Progenitor cell of endocrine pancreas (in vitro differentiated cells): ENCODE results near the gene C13orf46. TPM values are rescaled to one million over a fixed set of nuclear protein-coding genes. Genes with fewer than 3 reads are reported as not detected.

ENCODE experiments used
- DNase-seq: peaks from one replicate; pipeline ENCODE4 v3.0.0; 2021; ENCODE audit warnings: low spot score; ENCODE audit not compliant: unreplicated experiment
- H3K27ac Mint-ChIP-seq: 2 replicates; pipeline ENCODE4 v1.8.0; 2021; ENCODE audit warnings: mild to moderate bottlenecking, moderate library complexity, mixed read lengths
- H3K27me3 Mint-ChIP-seq: 2 replicates; pipeline ENCODE4 v1.8.0; 2021; ENCODE audit warnings: mixed read lengths
- H3K36me3 Mint-ChIP-seq: 2 replicates; pipeline ENCODE4 v1.8.0; 2022; ENCODE audit warnings: mixed read lengths; ENCODE audit not compliant: insufficient read depth
- H3K4me1 Mint-ChIP-seq: 2 replicates; pipeline ENCODE4 v1.8.0; 2021; ENCODE audit warnings: low read depth, mixed read lengths
- H3K4me3 Mint-ChIP-seq: 2 replicates; pipeline ENCODE4 v1.8.0; 2021; ENCODE audit warnings: low read depth, mild to moderate bottlenecking, moderate library complexity, mixed read lengths
- H3K9me3 Mint-ChIP-seq: 2 replicates; pipeline ENCODE4 v1.8.0; 2021; ENCODE audit warnings: low read depth, mixed read lengths
- CTCF ChIP-seq: fragments of 200-600 bp; sonication (generic); IDR thresholded peaks from one replicate; pipeline ENCODE4 v1.5.0; 2021; ENCODE audit warnings: antibody characterized with exemption, mild to moderate bottlenecking; ENCODE audit not compliant: unreplicated experiment
- total RNA-seq: library from RNA; stranded (reverse); gene quantifications from 2 replicates; pipeline ENCODE4 v1.2.1, GENCODE V29; 2021

The C13orf46 gene
- total RNA-seq, 1 donor from 2014 or later = 0.17 TPM

GRCh38 chr13:113933901-113934300 lies 40.0 kb downstream of the C13orf46 start:
- Mint-ChIP-seq H3K4me1 (peaks cover 7% of the 10 kb centered on the region), H3K36me3 (no peaks in the 10 kb centered on the region), H3K27ac (no peak overlapping the region), H3K4me3 (no peak overlapping the region), H3K9me3 (no peaks in the 10 kb centered on the region), H3K27me3 (peaks cover 18% of the 10 kb centered on the region)
- TF ChIP-seq CTCF = no peak
- DNase-seq = no peak

DNA sequence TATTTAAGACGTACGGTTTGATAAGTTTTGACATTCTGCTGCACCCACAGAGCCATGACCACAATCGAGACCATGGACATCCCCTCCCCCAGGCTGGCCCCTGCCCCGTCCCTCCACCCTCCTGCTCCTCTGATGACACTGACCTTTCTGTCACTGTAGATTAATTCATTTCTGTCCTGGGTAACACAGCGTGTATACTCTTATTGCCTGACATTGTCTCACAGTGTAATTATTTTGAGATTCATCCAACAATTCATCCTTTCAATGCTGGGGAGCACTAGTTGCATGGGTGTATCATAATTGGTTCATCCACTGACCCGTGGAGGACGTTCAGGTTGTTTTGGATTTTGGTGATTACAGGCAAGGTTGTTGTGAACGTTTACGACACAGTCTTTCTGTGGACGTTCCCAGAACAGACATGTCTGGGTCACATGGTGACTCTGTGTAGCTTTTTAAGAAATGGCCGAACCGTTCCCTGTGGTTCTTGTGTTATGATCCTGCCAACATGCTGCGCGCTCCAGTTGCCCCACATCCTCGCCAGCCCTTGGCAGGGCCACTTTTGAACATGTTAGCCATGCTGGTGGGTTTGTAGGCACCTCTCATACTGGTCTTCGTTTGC lies 41.9 kb downstream of the C13orf46 start:
- no peaks in the 10 kb centered on the region for H3K36me3 Mint-ChIP-seq
- H3K4me3 Mint-ChIP-seq = no peak overlapping the region
- H3K27me3 Mint-ChIP-seq = peaks cover 8% of the 10 kb centered on the region
- H3K27ac Mint-ChIP-seq = no peak overlapping the region
- TF ChIP-seq CTCF = no peak
- DNase-seq = no peak
- H3K4me1 Mint-ChIP-seq = peaks cover 2% of the 10 kb centered on the region
- H3K9me3 Mint-ChIP-seq = no peaks in the 10 kb centered on the region

DNA sequence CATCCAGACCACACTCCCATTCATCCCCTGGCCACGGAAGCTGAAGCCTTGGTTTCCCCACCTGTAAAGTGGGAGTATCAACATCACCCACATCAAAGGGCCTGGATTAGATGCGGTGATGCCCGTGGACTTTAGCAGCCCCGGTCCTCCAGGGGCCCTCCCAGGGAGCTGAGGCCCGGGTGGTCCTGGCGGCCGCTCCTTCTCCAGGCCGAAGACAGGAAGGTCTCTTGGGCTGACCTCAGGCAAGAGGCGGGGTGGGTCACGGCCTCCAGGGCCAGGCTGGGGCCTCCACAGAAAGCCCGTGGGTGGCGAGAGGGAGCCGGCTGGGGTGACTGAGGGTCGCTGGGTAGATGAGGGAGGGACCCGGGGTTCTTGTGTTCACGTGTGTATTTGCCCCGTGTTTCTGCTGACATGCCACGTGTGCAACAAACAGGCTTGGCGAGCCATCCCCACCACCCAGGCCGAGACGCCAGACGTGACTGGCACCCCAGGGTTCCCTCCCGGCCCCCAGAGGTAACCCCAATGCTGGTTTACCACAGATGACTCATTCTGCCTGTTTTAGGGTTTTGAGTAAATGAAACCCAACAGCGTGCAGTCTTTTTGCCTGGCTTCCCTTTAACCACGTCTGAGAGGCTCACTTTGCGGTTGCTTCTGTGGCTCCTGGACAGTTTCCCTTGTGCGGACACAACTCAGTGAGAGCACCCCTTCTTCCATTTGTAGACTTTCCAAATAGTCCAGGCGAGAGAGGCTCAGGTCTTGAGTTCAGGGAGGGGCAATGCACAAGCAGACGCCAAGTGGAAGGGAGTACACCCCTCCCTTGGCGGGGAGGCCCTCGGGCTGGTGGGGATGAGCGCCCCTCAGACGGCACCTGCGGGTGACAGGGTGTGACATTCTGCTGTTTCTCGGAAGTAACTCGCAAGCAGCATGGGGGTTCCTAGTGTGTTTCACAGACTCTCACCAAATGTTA lies 42.9 kb downstream of the C13orf46 start:
- no peak overlapping the region for H3K4me3 Mint-ChIP-seq
- TF ChIP-seq CTCF = no peak
- H3K36me3 Mint-ChIP-seq = no peaks in the 10 kb centered on the region
- no peak for DNase-seq
- H3K27me3 Mint-ChIP-seq = peaks cover 7% of the 10 kb centered on the region
- H3K27ac Mint-ChIP-seq = no peak overlapping the region
- H3K4me1 Mint-ChIP-seq = peaks cover 2% of the 10 kb centered on the region
- no peaks in the 10 kb centered on the region for H3K9me3 Mint-ChIP-seq

- no peaks in the 10 kb centered on the region for H3K36me3 Mint-ChIP-seq
- H3K27ac Mint-ChIP-seq = no peak overlapping the region
- peaks cover 7% of the 10 kb centered on the region for H3K27me3 Mint-ChIP-seq
- DNase-seq = no peak
- H3K9me3 Mint-ChIP-seq = no peaks in the 10 kb centered on the region
- no peak for TF ChIP-seq CTCF
- H3K4me1 Mint-ChIP-seq = no peaks in the 10 kb centered on the region
- H3K4me3 Mint-ChIP-seq = no peak overlapping the region
Measured at GRCh38 chr13:113929628-113930615, 44.0 kb downstream of the C13orf46 start.
